ENCODE results near the gene FRMD5. TPM values are rescaled to one million over a fixed set of nuclear protein-coding genes. Genes with fewer than 3 reads are reported as not detected.

The FRMD5 gene
- total RNA-seq, 2 donors from 2014 or later, result 3.6 to 7.0 TPM

DNA sequence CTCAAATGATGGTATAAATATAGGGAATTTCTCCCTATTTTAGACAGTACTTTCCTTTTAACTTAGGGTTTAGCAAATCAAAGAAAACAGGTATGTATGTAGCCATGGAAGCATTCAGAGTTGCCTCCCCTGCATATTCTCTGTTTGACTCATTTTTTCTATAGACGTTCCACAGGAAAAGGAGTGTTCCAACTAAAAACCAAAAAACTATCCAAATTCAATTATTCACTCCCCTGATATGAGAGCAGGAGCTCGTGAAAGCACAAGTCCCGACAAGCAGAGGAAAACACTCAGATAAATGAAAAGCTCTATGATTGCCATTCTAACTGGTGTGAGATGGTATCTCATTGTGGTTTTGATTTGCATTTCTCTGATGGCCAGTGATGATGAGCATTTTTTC is 119.5 kb downstream of the FRMD5 start:
- no peak overlapping the region for H3K4me3 Mint-ChIP-seq

DNA sequence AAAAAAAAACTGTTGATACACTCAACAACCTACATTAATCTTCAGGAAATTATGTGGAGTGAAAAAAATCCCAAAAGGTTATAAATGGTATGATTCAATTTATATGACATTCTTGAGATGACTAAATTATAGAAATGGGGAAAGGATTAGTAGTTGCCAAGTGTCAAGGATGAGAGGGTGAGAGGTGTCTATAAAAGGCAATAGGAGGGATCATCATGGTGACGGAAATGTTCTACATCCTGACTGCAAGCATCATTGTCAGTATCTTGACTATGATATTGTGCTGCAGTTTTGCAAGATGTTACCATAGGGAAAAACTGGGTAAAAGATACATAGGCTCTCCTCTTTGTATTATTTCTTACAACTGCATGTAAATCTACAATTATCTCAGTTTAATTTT is 125.6 kb downstream of the FRMD5 start:
- no peak for DNase-seq
- no peak for TF ChIP-seq CTCF (conservative IDR thresholded peaks at IDR 0.05)
- Mint-ChIP-seq H3K4me3 (no peak overlapping the region), H3K36me3 (ENCODE audit: low read depth) (no peaks in the 10 kb centered on the region), H3K27ac (no peak overlapping the region), H3K9me3 (no peaks in the 10 kb centered on the region), H3K27me3 (ENCODE audit: insufficient read depth) (no peaks in the 10 kb centered on the region), H3K4me1 (no peaks in the 10 kb centered on the region)
- Histone ChIP-seq H3K9ac (ENCODE audit: extremely low read depth, low read length, poor library complexity, severe bottlenecking) (no peak overlapping the region), H3K9me3 (ENCODE audit: control insufficient read depth, low read length) (no peaks in the 10 kb centered on the region), H3K36me3 (ENCODE audit: control insufficient read depth, insufficient read depth, low read length) (no peaks in the 10 kb centered on the region), H3K27me3 (ENCODE audit: control insufficient read depth, insufficient read depth, low read length, poor library complexity, severe bottlenecking) (no peaks in the 10 kb centered on the region), H3K4me1 (ENCODE audit: control insufficient read depth, insufficient read depth, low read length) (no peaks in the 10 kb centered on the region), H3K27ac (ENCODE audit: low read depth, low read length) (no peak overlapping the region), H3K4me3 (ENCODE audit: low read length) (no peak overlapping the region)
- 90 to 100% methylated on average over 1 of the region's 1 CpG for WGBS, 2 experiments (ENCODE audit: insufficient coverage in 1 of 2, insufficient read length in 1 of 2)

More for the DNA sequence above, 119.5 kb downstream of the FRMD5 start:
- no peak for DNase-seq
- Histone ChIP-seq H3K4me3 (ENCODE audit: low read length) (no peak overlapping the region), H3K27me3 (ENCODE audit: control insufficient read depth, insufficient read depth, low read length, poor library complexity, severe bottlenecking) (no peaks in the 10 kb centered on the region), H3K9me3 (ENCODE audit: control insufficient read depth, low read length) (no peaks in the 10 kb centered on the region), H3K36me3 (ENCODE audit: control insufficient read depth, insufficient read depth, low read length) (no peaks in the 10 kb centered on the region), H3K4me1 (ENCODE audit: control insufficient read depth, insufficient read depth, low read length) (no peaks in the 10 kb centered on the region), H3K27ac (ENCODE audit: low read depth, low read length) (no peak overlapping the region), H3K9ac (ENCODE audit: extremely low read depth, low read length, poor library complexity, severe bottlenecking) (no peak overlapping the region)
- TF ChIP-seq CTCF (conservative IDR thresholded peaks at IDR 0.05), result no peak
- H3K4me1 Mint-ChIP-seq, result no peaks in the 10 kb centered on the region
- peaks cover 1% of the 10 kb centered on the region for H3K9me3 Mint-ChIP-seq
- no peaks in the 10 kb centered on the region for H3K27me3 Mint-ChIP-seq (ENCODE audit: insufficient read depth)
- no peak overlapping the region for H3K27ac Mint-ChIP-seq
- WGBS, 2 experiments (ENCODE audit: insufficient coverage in 1 of 2, insufficient read length in 1 of 2), result 73 to 89% methylated on average over 1 to 3 of the region's 3 CpGs
- H3K36me3 Mint-ChIP-seq (ENCODE audit: low read depth), result peaks cover 1% of the 10 kb centered on the region

- no peak overlapping the region for H3K9ac ChIP-seq (ENCODE audit: extremely low read depth, low read length, poor library complexity, severe bottlenecking)
- H3K36me3 ChIP-seq (ENCODE audit: control insufficient read depth, insufficient read depth, low read length), result no peaks in the 10 kb centered on the region
- H3K4me1 ChIP-seq (ENCODE audit: control insufficient read depth, insufficient read depth, low read length), result no peaks in the 10 kb centered on the region
- DNase-seq, result no peak
- Mint-ChIP-seq H3K27ac (no peak overlapping the region), H3K4me3 (no peak overlapping the region), H3K4me1 (no peaks in the 10 kb centered on the region), H3K27me3 (ENCODE audit: insufficient read depth) (no peaks in the 10 kb centered on the region), H3K36me3 (ENCODE audit: low read depth) (no peaks in the 10 kb centered on the region), H3K9me3 (no peaks in the 10 kb centered on the region)
- H3K27me3 ChIP-seq (ENCODE audit: control insufficient read depth, insufficient read depth, low read length, poor library complexity, severe bottlenecking), result no peaks in the 10 kb centered on the region
- no peak for TF ChIP-seq CTCF (conservative IDR thresholded peaks at IDR 0.05)
- H3K4me3 ChIP-seq (ENCODE audit: low read length), result no peak overlapping the region
- WGBS, 2 experiments (ENCODE audit: insufficient coverage in 1 of 2, insufficient read length in 1 of 2), result 67 to 88% methylated on average over 1 to 2 of the region's 2 CpGs
- H3K9me3 ChIP-seq (ENCODE audit: control insufficient read depth, low read length), result no peaks in the 10 kb centered on the region
- no peak overlapping the region for H3K27ac ChIP-seq (ENCODE audit: low read depth, low read length)
These were observed 126.7 kb downstream of the FRMD5 start for GRCh38 chr15:44068347-44068746.

All from endodermal cell (in vitro differentiated cells).